ENCODE measurements around the gene MXI1.
A peak's percentile ranks its signal among the peaks of the same experiment; 100 is the strongest.
"Not testable (repeated sequence)": the region's sequence is repeated elsewhere in the genome, so short reads cannot be mapped to it uniquely, and the experiment has no call there.

MXI1 gene

DNA sequence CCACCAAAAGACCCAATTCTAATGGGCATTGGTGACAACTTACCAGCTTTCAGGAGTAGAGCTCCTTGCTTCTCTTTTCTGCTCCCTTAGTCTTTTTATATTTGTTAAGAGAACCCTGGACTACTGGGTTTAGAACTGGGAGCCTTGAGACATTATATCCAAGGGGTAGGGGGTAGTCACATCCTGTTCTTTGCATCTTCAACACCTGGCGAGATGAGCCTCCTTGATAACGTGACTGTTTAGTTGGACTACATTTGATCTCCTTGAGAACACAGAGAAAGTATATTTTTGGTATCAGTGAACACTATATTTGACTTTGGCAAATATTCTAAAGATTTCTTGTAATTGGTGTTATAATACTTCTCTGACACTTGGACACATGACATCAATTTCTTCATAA, 106.3 kb downstream of the MXI1 start:
- DNase-seq = no peak

DNA sequence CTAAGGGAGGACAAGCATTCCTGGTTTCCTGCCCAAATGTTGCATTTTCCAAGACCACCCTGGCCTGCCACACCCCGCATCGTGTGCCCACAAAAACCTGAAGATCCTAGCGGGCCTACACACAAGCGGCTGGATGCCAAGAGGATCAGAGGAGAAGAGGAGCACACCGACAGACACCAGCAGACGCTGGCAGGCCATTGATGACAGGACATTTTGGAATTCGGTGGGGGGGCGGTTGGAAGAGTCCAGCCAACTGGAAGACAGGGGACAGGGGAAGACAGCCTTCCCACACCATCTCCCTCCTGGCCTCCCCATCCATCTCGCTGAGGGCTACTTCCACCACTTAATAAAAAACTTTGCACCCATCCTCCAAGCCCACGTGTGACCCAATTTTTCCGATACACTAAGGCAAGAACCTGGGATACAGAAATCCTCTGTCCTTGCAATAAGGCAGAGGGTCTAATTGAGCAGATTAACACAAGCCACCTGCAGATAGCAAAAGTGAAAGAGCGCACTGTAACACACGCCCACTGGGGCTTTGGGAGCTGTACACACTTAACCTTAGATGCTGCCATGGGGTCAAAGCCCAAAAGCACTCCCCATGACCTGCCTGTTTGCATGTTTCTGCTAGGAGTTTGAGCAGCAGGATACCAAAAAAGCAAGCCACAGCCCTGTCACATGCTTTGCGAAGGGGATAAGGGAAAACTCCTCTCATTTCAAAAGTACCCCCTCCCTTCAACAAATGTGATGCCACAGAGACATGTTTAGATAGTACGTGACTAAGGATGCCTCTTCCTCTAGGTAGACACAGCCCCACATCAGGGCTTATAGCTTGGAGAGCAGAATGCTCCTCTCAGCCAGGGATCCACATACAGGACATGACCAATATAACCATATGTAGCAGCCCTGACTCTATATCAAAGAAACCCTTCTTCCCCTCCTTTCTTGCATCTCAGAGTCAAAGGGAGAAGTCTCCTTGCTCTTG, 110.8 kb downstream of the MXI1 start:
- DNase-seq = no peak

DNA sequence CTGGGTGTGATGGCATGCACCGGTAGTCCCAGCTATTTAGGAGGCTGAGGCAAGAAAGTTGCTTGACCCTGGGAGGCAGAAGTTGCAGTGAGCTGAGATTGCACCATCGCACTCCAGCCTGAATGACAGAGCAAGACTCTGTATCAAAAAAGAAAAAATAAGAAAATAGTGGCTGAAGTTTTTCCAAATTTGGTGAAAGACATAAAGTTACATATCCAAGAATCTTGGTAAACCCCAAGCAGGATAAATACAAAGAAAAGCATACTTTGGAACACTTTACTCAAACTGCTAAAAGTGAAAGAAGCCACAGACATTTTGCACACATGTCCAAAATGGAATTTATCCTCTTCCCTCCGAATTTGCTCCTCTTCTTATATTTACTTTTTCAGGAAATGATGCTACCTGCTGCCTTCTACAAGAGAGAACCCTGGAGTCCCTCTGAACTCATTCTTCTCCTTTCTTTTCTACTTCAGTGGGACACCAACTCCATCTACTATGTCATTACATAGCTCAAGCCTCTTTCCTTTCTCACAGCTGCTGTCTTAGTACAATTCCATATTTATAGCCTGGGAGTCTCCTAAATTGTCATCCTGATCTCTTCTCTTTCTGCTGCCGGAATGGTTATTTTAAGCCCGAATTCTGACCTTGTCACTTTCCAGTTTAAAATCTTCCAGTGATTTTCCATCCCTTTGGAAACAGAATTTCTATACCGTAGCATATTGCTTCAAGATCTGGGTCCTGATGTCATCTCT, 114.6 kb downstream of the MXI1 start:
- no peak for DNase-seq

DNA sequence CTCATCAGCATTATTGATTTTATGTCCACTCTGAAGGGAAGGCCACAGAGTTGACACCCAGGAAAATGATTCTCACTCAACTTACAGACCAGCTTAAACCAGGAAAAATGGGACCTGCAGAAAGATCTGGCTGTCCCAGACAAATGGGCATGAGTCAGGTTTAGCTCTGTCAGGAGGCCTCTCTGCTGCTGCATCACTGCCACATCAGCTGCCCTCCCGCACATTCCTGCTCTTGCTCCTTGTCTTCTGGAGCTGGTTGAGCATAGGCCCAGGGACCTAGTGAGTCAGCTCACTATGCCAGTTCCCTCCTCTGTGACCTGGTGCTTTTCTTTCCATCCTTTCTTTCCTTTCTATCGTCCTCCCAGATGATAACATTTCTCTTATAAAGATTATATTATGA, 116.1 kb downstream of the MXI1 start:
- peak in 1 of 56 donors; percentile 3 for DNase-seq

DNA sequence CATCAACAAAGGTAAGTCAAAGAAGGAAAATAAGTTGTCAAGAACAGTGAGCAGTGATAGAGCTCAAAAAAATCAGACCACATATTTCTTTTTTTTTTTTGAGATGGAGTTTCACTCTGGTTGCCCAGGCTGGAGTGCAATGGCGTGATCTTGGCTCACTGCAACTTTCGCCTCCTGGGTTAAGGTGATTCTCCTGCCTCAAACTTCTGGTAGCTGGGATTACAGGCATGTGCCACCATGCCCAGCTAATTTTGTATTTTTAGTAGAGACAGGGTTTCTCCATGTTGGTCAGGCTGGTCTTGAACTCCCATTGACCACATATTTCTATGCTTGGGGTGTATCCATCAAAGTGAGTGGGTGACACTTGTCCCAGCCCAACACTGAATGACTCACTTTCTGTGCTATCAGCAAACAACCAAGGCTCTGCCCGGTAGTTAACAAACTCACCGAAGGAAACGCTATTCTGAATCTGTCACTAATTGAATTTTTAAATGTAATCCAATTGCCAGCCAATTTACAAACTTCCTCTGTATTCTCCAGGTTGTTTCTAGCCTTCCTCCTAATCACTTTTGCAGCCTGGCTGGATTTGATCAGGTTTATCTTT, 116.9 kb downstream of the MXI1 start:
- no peak for DNase-seq

DNA sequence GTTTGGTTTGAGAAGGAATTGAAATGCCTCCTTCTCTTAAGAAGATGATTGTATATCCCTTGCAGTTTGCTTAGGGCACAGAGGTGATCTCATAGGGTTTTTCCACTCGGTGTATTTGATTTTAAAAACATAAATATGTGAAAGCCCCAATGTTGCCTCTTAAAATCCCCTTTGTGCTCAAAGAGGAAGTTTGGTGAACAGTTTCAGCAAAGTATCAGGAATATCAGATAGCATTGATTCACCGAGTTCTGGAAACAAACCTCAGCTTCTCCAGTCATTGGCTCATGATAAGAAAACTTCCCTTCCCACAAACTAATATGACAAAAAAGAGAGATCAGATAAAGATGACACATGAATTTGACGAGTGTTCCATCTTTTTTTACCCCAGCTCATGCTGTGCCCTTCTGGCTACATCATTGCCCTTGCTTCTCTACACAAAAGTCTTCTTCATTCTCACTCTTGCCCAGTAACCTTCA, 117.4 kb downstream of the MXI1 start:
- no peak for DNase-seq

DNA sequence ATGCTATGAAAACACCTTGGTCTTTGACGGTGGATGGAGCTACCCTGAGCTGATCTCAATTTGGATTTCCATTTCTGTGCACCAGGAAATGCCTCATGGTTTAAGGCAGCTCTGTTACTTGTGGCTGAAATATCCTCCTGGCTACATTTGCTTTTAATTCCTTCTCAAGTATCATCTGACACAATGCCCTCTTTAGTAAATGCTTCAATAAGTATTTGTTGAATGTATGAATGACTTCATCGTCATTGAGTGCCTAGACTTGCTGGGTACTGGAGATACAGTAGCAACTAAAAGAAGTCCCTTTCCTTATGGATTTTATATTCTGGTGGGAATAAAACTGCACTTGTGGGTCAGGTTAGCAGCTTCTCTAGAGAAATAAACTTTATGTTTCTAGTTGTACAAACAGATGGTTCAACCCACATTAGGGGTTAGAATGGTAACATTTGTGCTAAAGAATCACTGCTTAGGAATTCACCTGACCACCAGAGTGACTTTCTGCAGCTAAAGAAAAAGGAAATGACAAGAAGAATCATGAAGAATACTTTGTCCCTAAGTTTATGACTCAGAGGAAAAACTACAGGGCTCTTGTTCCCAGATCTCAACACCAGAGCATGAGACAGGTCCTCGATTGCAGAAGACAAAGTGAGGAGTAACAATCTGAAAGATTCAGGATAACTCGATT, 119.1 kb downstream of the MXI1 start:
- DNase-seq = no peak

DNA sequence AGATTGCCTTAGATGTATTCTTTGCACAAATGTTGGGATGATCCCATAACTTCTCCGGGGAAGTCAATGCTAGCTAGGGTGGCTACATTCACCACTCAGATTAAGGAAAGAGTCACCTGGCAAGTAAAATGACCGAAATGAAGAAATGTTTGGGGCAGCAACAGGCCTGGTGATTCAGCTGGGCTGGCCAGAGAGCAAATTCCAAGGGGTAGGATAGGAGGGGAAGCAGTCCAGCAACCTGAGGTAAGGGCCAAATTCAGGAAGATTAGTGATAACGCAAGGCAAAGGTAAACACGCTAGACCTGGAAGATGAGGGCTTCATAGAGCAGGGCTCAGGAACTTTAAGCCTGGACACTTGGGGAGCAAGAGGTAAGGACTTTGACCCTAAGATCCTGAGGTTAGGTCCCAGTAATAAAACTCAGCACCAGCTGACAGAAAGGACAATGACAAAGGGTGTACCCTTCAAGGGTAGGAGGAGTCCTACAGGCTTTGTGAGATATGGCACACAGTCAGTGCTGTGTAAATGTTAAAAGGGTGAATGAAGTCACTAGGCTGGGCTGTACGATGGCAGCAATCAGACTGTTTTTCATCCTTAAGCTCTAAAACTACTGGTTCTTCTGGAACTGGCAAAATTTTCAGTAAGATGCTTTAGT, 120.0 kb downstream of the MXI1 start:
- DNase-seq = no peak

DNA sequence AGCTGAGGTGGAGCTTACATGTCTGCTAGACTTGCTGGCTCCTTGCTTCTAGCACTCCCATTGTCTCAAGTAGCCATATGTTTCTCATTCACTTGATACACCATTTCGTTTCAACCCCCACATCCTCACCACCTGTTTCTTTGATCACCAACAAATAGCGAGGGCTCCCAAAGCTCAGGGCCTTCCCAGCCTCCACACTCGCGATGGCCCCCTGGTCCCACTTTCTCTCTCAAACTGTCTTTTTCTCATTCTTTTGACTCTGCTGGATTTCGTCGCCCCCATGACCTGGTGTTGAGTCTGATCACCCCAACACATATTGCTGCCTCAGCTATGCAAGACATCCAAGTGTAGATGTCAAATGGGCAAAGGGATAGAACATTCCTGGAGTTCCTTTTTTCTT, 123.3 kb downstream of the MXI1 start:
- DNase-seq = no peak

DNA sequence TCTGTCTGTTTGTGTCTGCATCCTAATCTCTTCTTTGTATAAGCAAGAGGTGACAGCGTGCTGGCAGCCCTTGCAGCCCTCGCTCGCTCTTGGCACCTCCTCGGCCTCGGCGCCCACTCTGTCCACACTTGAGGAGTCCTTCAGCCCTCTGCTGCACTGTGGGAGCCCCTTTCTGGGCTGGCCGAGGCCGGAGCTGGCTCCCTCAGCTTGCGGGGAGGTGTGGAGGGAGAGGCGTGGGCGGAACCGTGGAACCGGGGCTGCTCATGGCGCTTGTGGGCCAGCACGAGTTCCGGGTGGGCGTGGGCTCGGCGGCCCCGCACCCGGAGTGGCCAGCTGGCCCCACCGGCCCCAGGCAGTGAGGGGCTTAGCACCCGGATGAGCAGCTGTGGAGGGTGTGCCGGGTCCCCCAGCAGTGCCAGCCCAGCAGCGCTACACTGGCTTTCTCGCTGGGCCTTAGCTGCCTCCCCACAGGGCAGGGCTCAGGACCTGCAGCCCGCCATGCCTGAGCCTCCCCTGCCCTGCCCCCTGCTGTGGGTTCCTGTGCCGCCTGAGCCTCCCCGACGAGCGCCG, 123.9 kb downstream of the MXI1 start:
- DNase-seq = not testable (repeated sequence)

DNA sequence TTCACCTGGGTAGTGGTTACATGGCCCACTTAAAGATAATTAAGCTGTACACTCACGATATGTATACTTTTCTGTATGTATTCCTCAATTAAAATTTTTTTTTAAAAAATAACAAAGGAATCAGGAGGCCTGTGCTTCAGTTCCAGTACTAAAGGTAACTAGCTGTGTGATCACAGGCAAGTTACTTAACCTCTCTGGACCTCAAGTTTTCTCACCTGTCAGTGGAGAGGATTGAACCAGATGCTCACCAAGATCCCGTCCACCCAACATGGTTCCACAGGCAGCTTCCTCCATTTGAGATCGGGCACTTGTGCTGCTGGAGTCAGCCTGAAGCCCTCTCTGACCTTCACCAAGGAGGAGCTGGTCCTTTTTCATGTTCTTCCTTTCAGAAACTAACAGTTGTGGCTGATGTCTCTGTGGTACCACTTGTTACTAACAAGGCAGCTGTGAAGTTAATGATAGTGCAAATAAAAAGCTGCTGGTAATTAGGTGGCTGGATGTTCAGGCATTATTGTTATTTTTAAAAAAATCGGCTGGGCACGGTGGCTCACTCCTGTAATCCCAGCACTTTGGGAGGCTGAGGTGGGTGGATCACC, 126.8 kb downstream of the MXI1 start:
- DNase-seq = no peak

DNA sequence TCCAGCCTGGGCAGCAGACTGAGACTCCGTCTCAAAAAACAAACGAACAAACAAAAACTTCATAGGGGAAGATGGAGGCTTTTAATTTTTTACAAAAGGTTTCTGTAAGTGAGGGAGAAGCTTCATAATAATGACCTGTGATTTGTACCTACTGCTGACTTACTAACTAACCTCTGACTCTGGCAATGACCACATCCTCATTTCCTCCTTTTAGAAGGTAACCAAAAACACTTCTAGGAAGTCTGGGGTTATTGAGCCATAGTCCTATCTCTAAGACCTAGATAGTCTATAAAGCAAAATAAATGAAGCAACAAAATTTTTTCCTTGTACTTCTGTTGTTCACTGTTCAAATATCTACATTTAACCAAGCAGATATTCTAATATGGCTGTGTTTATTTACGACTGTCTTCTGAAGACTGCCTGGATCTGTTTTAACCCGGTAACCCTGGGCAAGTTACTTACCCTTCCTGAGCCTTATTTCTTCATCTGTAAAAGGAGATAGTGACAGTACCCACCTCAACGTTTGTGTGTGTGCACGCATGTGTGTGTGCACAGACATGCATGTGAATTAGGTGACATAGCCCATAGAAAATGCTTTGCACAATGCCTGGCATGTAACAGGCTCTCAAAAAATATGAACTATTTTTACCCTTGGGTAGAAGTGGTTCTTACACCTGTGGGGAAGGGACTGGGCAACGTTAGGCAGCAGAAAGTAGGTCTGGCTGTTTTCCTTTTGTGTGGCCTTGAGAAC, 128.1 kb downstream of the MXI1 start:
- DNase-seq = no peak

DNA sequence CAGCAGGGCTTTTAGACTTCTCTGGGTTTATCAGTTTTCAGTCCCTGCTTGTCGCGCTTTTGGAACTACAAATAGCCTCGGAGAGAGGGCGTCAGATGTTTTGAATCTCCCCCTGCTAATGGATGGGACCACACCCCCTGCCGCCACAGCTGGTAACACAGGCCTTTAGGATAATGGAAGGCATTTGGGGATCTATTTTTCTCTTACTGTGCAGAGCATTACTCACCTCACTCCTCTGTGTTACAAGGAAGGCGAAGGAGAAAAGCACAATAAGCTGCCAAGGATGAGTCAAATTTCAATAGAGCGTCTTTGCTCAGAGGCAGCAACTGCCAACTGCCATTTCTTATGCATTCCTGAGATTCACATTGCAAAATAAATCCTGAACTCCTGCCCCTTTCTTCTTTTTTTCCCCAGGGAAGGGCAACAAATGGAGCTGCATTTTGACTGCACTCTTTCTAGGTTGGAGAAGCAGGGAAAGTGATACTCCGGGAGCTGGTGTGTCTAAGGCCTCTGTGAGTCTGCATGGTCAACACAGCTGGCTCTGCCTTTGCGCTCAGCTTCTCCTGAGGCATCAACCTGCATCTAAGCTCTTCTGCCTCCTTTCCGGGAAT, 128.8 kb downstream of the MXI1 start:
- peak in 18 of 56 donors; percentile 8 to 64 (median 24) for DNase-seq

Measured in nucleus accumbens (tissue), 56 donors.